HG03442 (cell line): Measurements from ENCODE around the gene IL11RA.

Experiments
- ATAC-seq: cut with Tn5 transposase; IDR thresholded peaks from one replicate; pipeline ENCODE4 v1.9.1; 2021; ENCODE audit warnings: mild to moderate bottlenecking, moderate library complexity; ENCODE audit not compliant: unreplicated experiment

The IL11RA gene

GRCh38 chr9:34684816-34685215 lies 32.8 kb downstream of the IL11RA start:
- ATAC-seq, result no peak

DNA sequence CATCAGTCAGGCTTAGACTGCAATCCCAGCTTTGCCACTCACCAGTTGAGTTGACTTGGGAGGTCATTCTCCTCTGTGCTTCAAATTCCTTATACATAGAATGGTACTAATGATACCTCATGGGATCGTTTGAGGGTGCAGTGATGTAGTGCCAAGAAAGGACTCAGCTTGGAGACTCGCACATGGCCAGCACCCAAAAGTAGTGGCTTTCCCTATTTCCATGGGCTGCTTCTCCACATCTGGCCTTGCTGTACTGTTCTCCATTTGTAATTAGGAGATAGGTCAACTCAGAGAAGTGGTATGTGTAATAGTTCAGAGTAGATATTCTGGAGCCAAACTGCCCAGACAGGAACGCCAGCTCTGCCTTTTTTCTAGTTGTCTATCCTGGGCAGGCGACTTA lies 33.6 kb downstream of the IL11RA start:
- no peak for ATAC-seq

- no peak for ATAC-seq
Measured at GRCh38 chr9:34686231-34686630, 34.2 kb downstream of the IL11RA start.

- ATAC-seq, result no peak
Measured at GRCh38 chr9:34686732-34687131, 34.7 kb downstream of the IL11RA start.

- ATAC-seq, result no peak
Measured at GRCh38 chr9:34687276-34688030, 35.5 kb downstream of the IL11RA start.

DNA sequence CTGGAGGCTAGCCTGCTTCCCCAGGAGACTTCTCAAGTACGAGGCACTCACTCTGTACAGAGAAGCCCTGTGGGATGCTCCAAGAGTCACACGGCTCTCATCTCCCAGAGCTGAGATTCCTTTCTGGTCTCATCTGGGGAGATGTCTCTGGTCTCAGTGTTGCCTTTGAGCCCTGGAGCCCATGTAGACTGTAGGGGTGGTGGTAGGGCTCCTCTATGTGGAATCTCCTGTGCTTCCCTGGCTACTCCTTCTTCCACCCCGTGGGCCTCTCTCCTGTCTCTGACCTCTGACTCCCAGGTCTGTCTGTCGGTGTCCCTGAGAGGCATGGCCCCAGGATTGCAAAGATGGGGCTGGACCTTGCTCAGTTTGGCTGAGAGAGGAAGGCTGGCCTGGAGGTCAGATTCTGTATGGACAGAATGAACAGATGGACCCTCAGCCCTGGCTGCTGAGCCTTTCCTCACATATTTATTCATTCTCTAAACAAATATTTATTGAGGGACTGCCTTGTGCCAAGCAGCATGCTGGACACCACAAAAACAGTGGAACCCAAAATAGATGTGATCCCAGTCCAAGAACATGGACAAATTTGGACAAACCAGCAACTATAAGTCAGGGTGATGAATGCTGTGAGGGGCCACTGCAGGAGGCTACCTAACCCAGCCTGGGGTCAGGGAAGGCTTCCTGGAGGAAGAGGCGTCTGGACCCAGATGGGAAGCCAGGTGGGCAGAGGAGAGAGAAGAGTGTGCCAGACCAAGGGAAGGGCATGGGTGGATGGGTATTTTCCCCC lies 36.5 kb downstream of the IL11RA start:
- no peak for ATAC-seq

GRCh38 chr9:34689116-34689470 lies 37.1 kb downstream of the IL11RA start:
- ATAC-seq, result no peak

DNA sequence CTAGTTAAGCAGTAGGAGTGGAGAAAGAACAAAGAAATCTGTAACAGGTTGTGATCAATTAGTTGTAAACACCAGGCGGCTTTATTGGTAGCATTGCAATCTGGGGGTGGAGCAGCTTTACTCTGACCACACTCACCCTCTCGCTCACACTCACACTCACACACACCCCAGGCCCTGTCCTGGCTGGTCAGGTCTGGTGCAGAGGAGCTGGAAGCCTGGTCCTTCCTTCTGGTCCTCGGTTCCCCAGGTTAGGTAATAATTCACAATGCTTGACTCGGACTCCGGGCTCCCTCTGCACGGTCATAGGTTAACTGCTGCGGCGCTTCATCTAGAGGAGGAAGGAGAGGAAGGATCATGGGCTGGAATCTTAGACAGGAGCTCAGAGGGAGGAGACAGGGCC lies 37.5 kb downstream of the IL11RA start:
- ATAC-seq, result no peak

- no peak for ATAC-seq
Measured at GRCh38 chr9:34690983-34691935, 39.3 kb downstream of the IL11RA start, which contains the start of gene CCL19. CCL19 (minus strand) TSS chr9:34691276; CDS start chr9:34691139, 137 bp downstream.

GRCh38 chr9:34691936-34692315 lies 39.9 kb downstream of the IL11RA start:
- no peak for ATAC-seq

GRCh38 chr9:34693560-34693959 lies 41.6 kb downstream of the IL11RA start:
- ATAC-seq, result no peak

DNA sequence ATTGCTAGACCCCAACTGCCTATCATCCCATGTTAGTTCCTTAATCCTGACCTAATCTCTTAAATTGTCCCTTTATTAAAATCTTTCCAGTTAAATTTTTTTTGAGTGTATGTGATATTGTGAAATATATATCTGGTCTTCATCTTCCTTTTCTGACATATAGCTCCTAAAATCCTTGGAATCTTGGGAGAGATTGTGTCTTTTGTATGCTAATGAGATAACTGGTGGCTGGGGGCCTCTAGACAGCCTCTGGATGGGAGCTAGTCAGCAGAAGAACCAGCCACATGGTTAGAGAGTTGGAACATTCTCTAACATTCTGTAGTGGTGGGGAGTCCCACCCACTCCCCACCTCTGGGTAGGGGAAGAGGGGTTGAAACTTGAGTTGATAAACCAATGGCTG lies 42.8 kb downstream of the IL11RA start:
- no peak for ATAC-seq

DNA sequence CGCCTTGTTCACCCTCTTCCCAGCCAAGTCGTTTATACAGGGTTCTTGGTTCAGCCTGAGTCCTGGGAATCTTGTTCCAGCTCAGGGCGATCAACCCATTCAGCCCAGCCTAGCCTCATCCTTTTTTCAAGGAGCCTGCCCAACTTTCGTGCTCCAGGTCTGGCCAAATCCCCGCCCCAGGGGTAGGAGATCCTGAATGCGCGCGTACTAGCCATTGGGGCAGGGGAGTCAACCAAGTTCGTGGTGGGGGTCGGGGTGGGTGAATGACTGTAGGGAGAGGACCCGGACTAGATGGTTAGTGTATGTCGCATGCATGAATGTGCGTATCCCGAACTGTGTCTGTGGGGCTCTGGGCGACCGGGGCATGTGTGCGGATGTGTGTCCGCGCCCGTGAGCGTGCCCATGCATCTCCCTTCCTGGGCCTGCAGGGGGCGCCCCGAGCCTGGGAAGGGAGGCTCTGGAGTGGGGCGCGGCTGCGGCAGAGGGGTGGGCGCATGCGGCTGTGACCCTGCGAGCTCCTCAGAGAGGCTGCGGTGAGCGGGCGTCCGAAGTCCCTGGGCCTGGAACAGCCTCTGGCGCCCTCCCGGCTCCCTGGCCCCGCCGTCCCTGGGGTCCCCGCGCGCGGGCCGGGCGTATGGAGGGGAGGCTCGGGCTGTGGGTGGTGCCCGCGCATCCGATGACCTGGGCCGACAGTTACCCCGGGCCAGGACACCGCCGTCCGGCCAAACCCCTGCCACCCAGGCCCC lies 49.2 kb downstream of the IL11RA start:
- ATAC-seq, result peak; percentile 59

DNA sequence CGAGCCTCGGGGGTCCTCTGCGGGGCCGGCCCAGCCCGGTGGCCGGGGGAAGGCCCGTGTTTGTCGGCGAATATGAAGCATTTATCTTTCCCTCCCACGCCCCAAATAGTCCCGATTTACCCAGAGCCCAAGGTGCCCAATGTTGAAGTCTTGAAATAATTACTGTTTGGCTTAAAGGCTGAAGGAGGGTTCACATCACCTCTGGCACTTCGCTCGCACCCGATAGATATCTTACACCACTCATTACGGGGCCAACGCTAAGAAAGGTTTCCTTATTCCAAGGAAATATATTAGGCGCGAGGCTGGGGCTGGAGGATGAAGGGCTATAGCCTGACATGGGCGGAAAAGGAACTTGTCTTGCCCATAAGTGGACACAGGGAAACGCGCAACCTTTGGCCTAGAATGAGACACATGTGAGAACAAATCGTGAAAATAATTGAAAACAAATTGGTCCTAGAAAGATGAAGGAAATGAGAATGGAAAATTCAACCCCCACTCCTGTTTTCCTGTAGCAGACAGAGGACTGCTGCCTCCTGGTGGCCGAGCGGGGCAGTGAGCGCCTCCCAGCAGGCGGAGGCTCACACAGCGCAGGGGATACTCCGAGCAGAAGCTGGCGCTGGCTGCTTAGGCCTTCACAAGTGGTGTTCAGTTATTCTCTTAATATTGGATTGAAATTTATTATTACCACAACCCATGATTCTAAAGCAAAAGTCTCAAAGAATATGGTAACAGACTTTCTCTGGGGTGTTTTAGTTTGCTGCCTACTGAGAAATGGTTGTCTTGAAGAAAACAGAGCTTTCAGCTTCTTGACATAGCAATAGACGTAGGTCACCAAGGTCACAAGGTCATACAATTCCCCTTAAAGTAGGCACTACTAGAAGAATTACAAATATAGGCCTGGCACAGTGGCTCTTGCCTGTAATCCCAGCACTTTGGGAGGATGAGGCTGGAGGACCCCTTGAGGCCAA lies 50.1 kb downstream of the IL11RA start:
- ATAC-seq, result no peak

DNA sequence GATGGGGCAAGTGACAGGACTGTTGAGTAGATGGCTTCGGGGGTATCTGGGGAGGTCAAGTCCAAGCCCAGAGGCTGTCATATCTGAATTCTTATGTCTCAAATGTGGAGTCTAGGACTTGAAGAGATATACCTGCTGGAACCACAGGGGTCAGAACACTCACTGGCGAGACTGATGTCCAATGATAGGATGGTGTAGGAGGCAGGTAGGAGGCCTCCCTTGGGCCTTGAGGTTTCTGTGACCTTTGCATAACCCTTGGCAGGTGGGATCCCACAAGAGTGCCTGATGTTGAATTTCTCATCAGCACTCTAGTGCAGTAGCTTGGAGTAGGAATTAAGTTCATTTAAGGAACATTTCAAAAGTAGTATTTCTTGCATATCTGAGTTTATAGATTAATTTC lies 55.1 kb downstream of the IL11RA start:
- no peak for ATAC-seq

GRCh38 chr9:34709196-34709978 lies 57.4 kb downstream of the IL11RA start:
- ATAC-seq, result no peak

DNA sequence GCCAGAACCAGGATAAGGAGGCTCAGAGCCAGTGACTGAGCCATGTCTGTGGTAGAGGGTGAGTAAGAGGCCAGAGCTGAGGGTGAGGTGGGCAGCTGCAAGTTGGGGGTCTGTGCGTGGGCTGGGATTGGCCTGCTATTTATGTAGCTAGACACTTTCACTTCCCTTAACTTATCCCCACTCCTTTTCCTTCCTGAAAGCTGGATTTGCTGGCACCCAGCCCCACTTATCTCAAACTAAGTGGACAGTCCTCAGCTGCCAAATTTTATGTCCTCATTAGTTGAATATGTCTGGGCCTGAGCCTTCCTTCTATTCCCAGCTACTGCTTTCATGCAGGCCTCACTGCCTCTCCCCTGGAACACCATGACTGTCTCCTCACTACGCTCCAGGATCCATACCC lies 58.0 kb downstream of the IL11RA start, which contains the start of gene CCL21:
CCL21 (minus strand) TSS at position 114 of the 400 bp plus-strand sequence; CDS start at position 44, 70 bp downstream.
- ATAC-seq, result no peak
